HG03432 (cell line): ENCODE measurements around the gene EGFR.
A peak's percentile ranks its signal among the peaks of the same experiment; 100 is the strongest.

Experiments
- ATAC-seq: cut with Tn5 transposase; IDR thresholded peaks from one replicate; pipeline ENCODE4 v1.9.1; 2021; ENCODE audit warnings: mild to moderate bottlenecking, moderate library complexity; ENCODE audit not compliant: unreplicated experiment

The EGFR gene

GRCh38 chr7:55185941-55186609, 167.3 kb downstream of the EGFR start:
- ATAC-seq = peak; percentile 51

GRCh38 chr7:55187701-55188491, 169.1 kb downstream of the EGFR start:
- no peak for ATAC-seq

GRCh38 chr7:55188590-55189138, 169.8 kb downstream of the EGFR start:
- no peak for ATAC-seq

- no peak for ATAC-seq
Measured at GRCh38 chr7:55189146-55189766, 170.4 kb downstream of the EGFR start.

- ATAC-seq = no peak
Measured at GRCh38 chr7:55189878-55190436, 171.1 kb downstream of the EGFR start.

GRCh38 chr7:55190511-55191160, 171.8 kb downstream of the EGFR start:
- ATAC-seq = no peak

- no peak for ATAC-seq
Measured at GRCh38 chr7:55191161-55191925, 172.5 kb downstream of the EGFR start.

GRCh38 chr7:55191926-55192692, 173.3 kb downstream of the EGFR start:
- ATAC-seq = no peak

- no peak for ATAC-seq
Measured at GRCh38 chr7:55192723-55193122, 173.9 kb downstream of the EGFR start.

- ATAC-seq = no peak
Measured at GRCh38 chr7:55193245-55193644, 174.4 kb downstream of the EGFR start.

- no peak for ATAC-seq
Measured at GRCh38 chr7:55194522-55194921, 175.7 kb downstream of the EGFR start.

GRCh38 chr7:55198634-55199392, 180.0 kb downstream of the EGFR start:
- ATAC-seq = no peak

- no peak for ATAC-seq
Measured at GRCh38 chr7:55199418-55199817, 180.6 kb downstream of the EGFR start.

- no peak for ATAC-seq
Measured at GRCh38 chr7:55200441-55200840, 181.6 kb downstream of the EGFR start.

- no peak for ATAC-seq
Measured at GRCh38 chr7:55202150-55202913, 183.5 kb downstream of the EGFR start.

GRCh38 chr7:55203300-55203699, 184.5 kb downstream of the EGFR start:
- ATAC-seq = no peak

GRCh38 chr7:55205124-55205955, 186.5 kb downstream of the EGFR start:
- ATAC-seq = no peak
